ENCODE data around the gene KCNJ6.
"Not testable (repeated sequence)": the region's sequence is repeated elsewhere in the genome, so short reads cannot be mapped to it uniquely, and the experiment has no call there.

Gene KCNJ6

GRCh38 chr21:37937668-37938067, 21.4 kb upstream of the KCNJ6 start:
- no peak overlapping the region for H3K4me3 ChIP-seq (ENCODE audit: severe bottlenecking)
- TF ChIP-seq CTCF (IDR thresholded peaks at IDR 0.05; ENCODE audit: poor library complexity, severe bottlenecking): no peak
- peaks cover 14% of the 10 kb centered on the region for H3K4me1 ChIP-seq (ENCODE audit: insufficient read depth, poor library complexity, severe bottlenecking)
- no peaks in the 10 kb centered on the region for H3K9me3 ChIP-seq (ENCODE audit: severe bottlenecking)
- H3K27me3 ChIP-seq (ENCODE audit: insufficient read depth, poor library complexity, severe bottlenecking): no peaks in the 10 kb centered on the region
- H3K27ac ChIP-seq (ENCODE audit: poor library complexity, severe bottlenecking): no peak overlapping the region
- DNase-seq (ENCODE audit: low spot score) (no peak), ATAC-seq (ENCODE audit: low read depth) (no peak)
- no peaks in the 10 kb centered on the region for H3K36me3 ChIP-seq (ENCODE audit: low read depth)

GRCh38 chr21:37936010-37936785, 19.9 kb upstream of the KCNJ6 start:
- no peaks in the 10 kb centered on the region for H3K9me3 ChIP-seq (ENCODE audit: severe bottlenecking)
- ATAC-seq (ENCODE audit: low read depth): peak; percentile 61; the same call in 2 of the 3 replicates
- no peak for DNase-seq (ENCODE audit: low spot score)

GRCh38 chr21:37932936-37933335, 16.7 kb upstream of the KCNJ6 start:
- Histone ChIP-seq H3K27me3 (ENCODE audit: insufficient read depth, poor library complexity, severe bottlenecking) (no peaks in the 10 kb centered on the region), H3K4me3 (ENCODE audit: severe bottlenecking) (no peak overlapping the region), H3K9me3 (ENCODE audit: severe bottlenecking) (no peaks in the 10 kb centered on the region), H3K27ac (ENCODE audit: poor library complexity, severe bottlenecking) (no peak overlapping the region), H3K4me1 (ENCODE audit: insufficient read depth, poor library complexity, severe bottlenecking) (peaks cover 5% of the 10 kb centered on the region), H3K36me3 (ENCODE audit: low read depth) (no peaks in the 10 kb centered on the region)
- ATAC-seq (ENCODE audit: low read depth): no peak
- no peak for DNase-seq (ENCODE audit: low spot score)
- no peak for TF ChIP-seq CTCF (IDR thresholded peaks at IDR 0.05; ENCODE audit: poor library complexity, severe bottlenecking)

More at GRCh38 chr21:37936010-37936785, 19.9 kb upstream of the KCNJ6 start:
- Histone ChIP-seq H3K4me3 (ENCODE audit: severe bottlenecking) (no peak overlapping the region), H3K27me3 (ENCODE audit: insufficient read depth, poor library complexity, severe bottlenecking) (no peaks in the 10 kb centered on the region), H3K27ac (ENCODE audit: poor library complexity, severe bottlenecking) (no peak overlapping the region), H3K36me3 (ENCODE audit: low read depth) (no peaks in the 10 kb centered on the region), H3K4me1 (ENCODE audit: insufficient read depth, poor library complexity, severe bottlenecking) (peaks cover 14% of the 10 kb centered on the region)
- TF ChIP-seq CTCF (IDR thresholded peaks at IDR 0.05; ENCODE audit: poor library complexity, severe bottlenecking): no peak

GRCh38 chr21:37927711-37928110, 11.5 kb upstream of the KCNJ6 start:
- Histone ChIP-seq H3K4me3 (ENCODE audit: severe bottlenecking) (no peak overlapping the region), H3K27ac (ENCODE audit: poor library complexity, severe bottlenecking) (no peak overlapping the region), H3K4me1 (ENCODE audit: insufficient read depth, poor library complexity, severe bottlenecking) (no peaks in the 10 kb centered on the region), H3K27me3 (ENCODE audit: insufficient read depth, poor library complexity, severe bottlenecking) (no peaks in the 10 kb centered on the region), H3K36me3 (ENCODE audit: low read depth) (no peaks in the 10 kb centered on the region), H3K9me3 (ENCODE audit: severe bottlenecking) (no peaks in the 10 kb centered on the region)
- TF ChIP-seq CTCF (IDR thresholded peaks at IDR 0.05; ENCODE audit: poor library complexity, severe bottlenecking): no peak
- ATAC-seq (ENCODE audit: low read depth) (no peak), DNase-seq (ENCODE audit: low spot score) (no peak)

- TF ChIP-seq CTCF (IDR thresholded peaks at IDR 0.05; ENCODE audit: poor library complexity, severe bottlenecking): no peak
- peak; percentile 43; the same call in 1 of the 3 replicates for ATAC-seq (ENCODE audit: low read depth)
Observed at GRCh38 chr21:37921091-37921490, 4.8 kb upstream of the KCNJ6 start.

GRCh38 chr21:37920302-37920701, 4.0 kb upstream of the KCNJ6 start:
- H3K9me3 ChIP-seq (ENCODE audit: severe bottlenecking); H3K27ac ChIP-seq (ENCODE audit: poor library complexity, severe bottlenecking); H3K36me3 ChIP-seq (ENCODE audit: low read depth); ATAC-seq (ENCODE audit: low read depth); H3K4me1 ChIP-seq (ENCODE audit: insufficient read depth, poor library complexity, severe bottlenecking); H3K4me3 ChIP-seq (ENCODE audit: severe bottlenecking); DNase-seq (ENCODE audit: low spot score); H3K27me3 ChIP-seq (ENCODE audit: insufficient read depth, poor library complexity, severe bottlenecking): not testable (repeated sequence)

More at GRCh38 chr21:37921091-37921490, 4.8 kb upstream of the KCNJ6 start:
- peaks cover 10% of the 10 kb centered on the region for H3K4me1 ChIP-seq (ENCODE audit: insufficient read depth, poor library complexity, severe bottlenecking)
- no peaks in the 10 kb centered on the region for H3K9me3 ChIP-seq (ENCODE audit: severe bottlenecking)
- no peak overlapping the region for H3K27ac ChIP-seq (ENCODE audit: poor library complexity, severe bottlenecking)
- no peak for DNase-seq (ENCODE audit: low spot score)
- H3K27me3 ChIP-seq (ENCODE audit: insufficient read depth, poor library complexity, severe bottlenecking): no peaks in the 10 kb centered on the region
- H3K36me3 ChIP-seq (ENCODE audit: low read depth): no peaks in the 10 kb centered on the region
- H3K4me3 ChIP-seq (ENCODE audit: severe bottlenecking): no peak overlapping the region

Data from RWPE2 (cell line).